Measurements from ENCODE around the gene TOP1.

The TOP1 gene

GRCh38 chr20:41145317-41145716 is 116.7 kb downstream of the TOP1 start:
- WGBS (ENCODE audit: extremely low coverage, insufficient coverage, insufficient read length), result no CpG with 5 or more reads among the region's 2 CpGs
- Histone ChIP-seq H2BK12ac (ENCODE audit: low read length) (no peak overlapping the region), H2BK120ac (ENCODE audit: insufficient read depth, low read length, poor library complexity) (no peak overlapping the region), H3K4me3 (ENCODE audit: low read depth, low read length) (no peak overlapping the region), H3K14ac (ENCODE audit: low read length) (no peak overlapping the region), H3K79me1 (ENCODE audit: low read length) (no peaks in the 10 kb centered on the region), H3K4me2 (ENCODE audit: low read length) (no peak overlapping the region), H3K9ac (ENCODE audit: low read length) (no peak overlapping the region), H3K9me3 (ENCODE audit: insufficient read depth, low read depth, low read length) (peaks cover 3% of the 10 kb centered on the region), H3K36me3 (ENCODE audit: control insufficient read depth in 1 of 2, insufficient read depth in 2 of 2, low read length in 2 of 2) (peaks cover 12 to 19% of the 10 kb centered on the region in 2 experiments), H2AK5ac (ENCODE audit: low read length) (no peak overlapping the region), H4K8ac (ENCODE audit: low read depth, low read length) (no peak overlapping the region), H4K91ac (ENCODE audit: low read depth, low read length) (no peak overlapping the region), H3K27ac (ENCODE audit: low read depth, low read length) (no peak overlapping the region), H3K18ac (ENCODE audit: low read length) (no peak overlapping the region), H3K27me3 (ENCODE audit: insufficient read depth, low read length) (no peaks in the 10 kb centered on the region), H2BK5ac (ENCODE audit: low read depth, low read length, poor library complexity) (no peak overlapping the region), H3K23ac (ENCODE audit: low read length) (no peak overlapping the region), H3K4me1 (ENCODE audit: control insufficient read depth in 1 of 2, insufficient read depth in 2 of 2, low read length in 2 of 2) (peaks cover 13 to 23% of the 10 kb centered on the region in 2 experiments), H3K79me2 (ENCODE audit: control insufficient read depth, insufficient read depth, low read length, poor library complexity) (peaks cover 34% of the 10 kb centered on the region), H4K12ac (ENCODE audit: low read depth, low read length) (no peak overlapping the region), H2AFZ (ENCODE audit: insufficient read depth, low read length, poor library complexity) (no peak overlapping the region), H3K4ac (ENCODE audit: low read depth, low read length) (peak overlapping the region; percentile 66)
- no peak for DNase-seq

- H3K4me2 ChIP-seq (ENCODE audit: low read length), result no peak overlapping the region
- no CpG with 5 or more reads among the region's 12 CpGs for WGBS (ENCODE audit: extremely low coverage, insufficient coverage, insufficient read length)
- no peak overlapping the region for H2BK5ac ChIP-seq (ENCODE audit: low read depth, low read length, poor library complexity)
- no peak overlapping the region for H3K18ac ChIP-seq (ENCODE audit: low read length)
- no peaks in the 10 kb centered on the region for H3K27me3 ChIP-seq (ENCODE audit: insufficient read depth, low read length)
- no peak overlapping the region for H4K91ac ChIP-seq (ENCODE audit: low read depth, low read length)
- H3K9ac ChIP-seq (ENCODE audit: low read length), result no peak overlapping the region
- DNase-seq, result no peak
- H3K4me1 ChIP-seq (ENCODE audit: control insufficient read depth in 1 of 2, insufficient read depth in 2 of 2, low read length in 2 of 2), result peaks cover 15 to 23% of the 10 kb centered on the region in 2 experiments
- no peak overlapping the region for H3K27ac ChIP-seq (ENCODE audit: low read depth, low read length)
- H3K23ac ChIP-seq (ENCODE audit: low read length), result no peak overlapping the region
- no peak overlapping the region for H2BK12ac ChIP-seq (ENCODE audit: low read length)
- peak overlapping the region; percentile 66 for H3K4ac ChIP-seq (ENCODE audit: low read depth, low read length)
- no peak overlapping the region for H3K4me3 ChIP-seq (ENCODE audit: low read depth, low read length)
- H2BK120ac ChIP-seq (ENCODE audit: insufficient read depth, low read length, poor library complexity), result no peak overlapping the region
- no peak overlapping the region for H4K12ac ChIP-seq (ENCODE audit: low read depth, low read length)
- H3K14ac ChIP-seq (ENCODE audit: low read length), result no peak overlapping the region
- peaks cover 34% of the 10 kb centered on the region for H3K79me2 ChIP-seq (ENCODE audit: control insufficient read depth, insufficient read depth, low read length, poor library complexity)
- no peak overlapping the region for H2AFZ ChIP-seq (ENCODE audit: insufficient read depth, low read length, poor library complexity)
- peaks cover 3% of the 10 kb centered on the region for H3K9me3 ChIP-seq (ENCODE audit: insufficient read depth, low read depth, low read length)
- H2AK5ac ChIP-seq (ENCODE audit: low read length), result no peak overlapping the region
- H4K8ac ChIP-seq (ENCODE audit: low read depth, low read length), result no peak overlapping the region
- peaks cover 12 to 13% of the 10 kb centered on the region in 2 experiments for H3K36me3 ChIP-seq (ENCODE audit: control insufficient read depth in 1 of 2, insufficient read depth in 2 of 2, low read length in 2 of 2)
- no peaks in the 10 kb centered on the region for H3K79me1 ChIP-seq (ENCODE audit: low read length)
Observed at GRCh38 chr20:41145821-41146620, 117.4 kb downstream of the TOP1 start.

GRCh38 chr20:41147767-41148191 is 119.2 kb downstream of the TOP1 start:
- Histone ChIP-seq H4K91ac (ENCODE audit: low read depth, low read length) (no peak overlapping the region), H3K4me2 (ENCODE audit: low read length) (no peak overlapping the region), H4K8ac (ENCODE audit: low read depth, low read length) (no peak overlapping the region), H2AK5ac (ENCODE audit: low read length) (no peak overlapping the region), H2BK5ac (ENCODE audit: low read depth, low read length, poor library complexity) (no peak overlapping the region), H2AFZ (ENCODE audit: insufficient read depth, low read length, poor library complexity) (no peak overlapping the region), H3K4ac (ENCODE audit: low read depth, low read length) (peak overlapping the region; percentile 52), H3K23ac (ENCODE audit: low read length) (no peak overlapping the region), H3K36me3 (ENCODE audit: control insufficient read depth in 1 of 2, insufficient read depth in 2 of 2, low read length in 2 of 2) (peaks cover 12% of the 10 kb centered on the region in 2 experiments), H3K79me1 (ENCODE audit: low read length) (no peaks in the 10 kb centered on the region), H3K9me3 (ENCODE audit: insufficient read depth, low read depth, low read length) (peaks cover 2% of the 10 kb centered on the region), H2BK12ac (ENCODE audit: low read length) (no peak overlapping the region), H2BK120ac (ENCODE audit: insufficient read depth, low read length, poor library complexity) (no peak overlapping the region), H3K27me3 (ENCODE audit: insufficient read depth, low read length) (no peaks in the 10 kb centered on the region), H4K12ac (ENCODE audit: low read depth, low read length) (no peak overlapping the region), H3K14ac (ENCODE audit: low read length) (no peak overlapping the region), H3K9ac (ENCODE audit: low read length) (no peak overlapping the region), H3K27ac (ENCODE audit: low read depth, low read length) (no peak overlapping the region), H3K18ac (ENCODE audit: low read length) (no peak overlapping the region), H3K4me3 (ENCODE audit: low read depth, low read length) (no peak overlapping the region), H3K79me2 (ENCODE audit: control insufficient read depth, insufficient read depth, low read length, poor library complexity) (peaks cover 39% of the 10 kb centered on the region), H3K4me1 (ENCODE audit: control insufficient read depth in 1 of 2, insufficient read depth in 2 of 2, low read length in 2 of 2) (peaks cover 16 to 24% of the 10 kb centered on the region in 2 experiments)
- no peak for DNase-seq
- no CpG with 5 or more reads among the region's 8 CpGs for WGBS (ENCODE audit: extremely low coverage, insufficient coverage, insufficient read length)

GRCh38 chr20:41148942-41149341 is 120.3 kb downstream of the TOP1 start:
- Histone ChIP-seq H3K4ac (ENCODE audit: low read depth, low read length) (no peak overlapping the region), H3K79me2 (ENCODE audit: control insufficient read depth, insufficient read depth, low read length, poor library complexity) (peaks cover 35% of the 10 kb centered on the region)
- WGBS (ENCODE audit: extremely low coverage, insufficient coverage, insufficient read length), result no CpG with 5 or more reads among the region's 5 CpGs

More at GRCh38 chr20:41148942-41149341, 120.3 kb downstream of the TOP1 start:
- no peak overlapping the region for H3K14ac ChIP-seq (ENCODE audit: low read length)
- no peak overlapping the region for H3K4me2 ChIP-seq (ENCODE audit: low read length)
- no peak overlapping the region for H3K4me3 ChIP-seq (ENCODE audit: low read depth, low read length)
- no peak overlapping the region for H2BK5ac ChIP-seq (ENCODE audit: low read depth, low read length, poor library complexity)
- H2BK120ac ChIP-seq (ENCODE audit: insufficient read depth, low read length, poor library complexity), result no peak overlapping the region
- no peak overlapping the region for H3K27ac ChIP-seq (ENCODE audit: low read depth, low read length)
- DNase-seq, result no peak
- H4K91ac ChIP-seq (ENCODE audit: low read depth, low read length), result no peak overlapping the region
- no peak overlapping the region for H3K18ac ChIP-seq (ENCODE audit: low read length)
- no peaks in the 10 kb centered on the region for H3K27me3 ChIP-seq (ENCODE audit: insufficient read depth, low read length)
- H2BK12ac ChIP-seq (ENCODE audit: low read length), result no peak overlapping the region
- no peak overlapping the region for H3K9ac ChIP-seq (ENCODE audit: low read length)
- H3K9me3 ChIP-seq (ENCODE audit: insufficient read depth, low read depth, low read length), result peaks cover 2% of the 10 kb centered on the region
- no peak overlapping the region for H2AFZ ChIP-seq (ENCODE audit: insufficient read depth, low read length, poor library complexity)
- H3K79me1 ChIP-seq (ENCODE audit: low read length), result no peaks in the 10 kb centered on the region
- H3K4me1 ChIP-seq (ENCODE audit: control insufficient read depth in 1 of 2, insufficient read depth in 2 of 2, low read length in 2 of 2), result peaks cover 15 to 23% of the 10 kb centered on the region in 2 experiments
- no peak overlapping the region for H4K12ac ChIP-seq (ENCODE audit: low read depth, low read length)
- H3K36me3 ChIP-seq (ENCODE audit: control insufficient read depth in 1 of 2, insufficient read depth in 2 of 2, low read length in 2 of 2), result peaks cover 12% of the 10 kb centered on the region in 2 experiments
- no peak overlapping the region for H3K23ac ChIP-seq (ENCODE audit: low read length)
- H4K8ac ChIP-seq (ENCODE audit: low read depth, low read length), result no peak overlapping the region
- no peak overlapping the region for H2AK5ac ChIP-seq (ENCODE audit: low read length)
